WI38 (cell line): Measurements from ENCODE around the gene FLAD1.

Experiments
- H3K4me3 ChIP-seq: 2 replicates; pipeline ENCODE4 v1.5.1; 2011; ENCODE audit warnings: low read depth, mild to moderate bottlenecking, control low read depth, low read length
- CTCF ChIP-seq: IDR thresholded peaks from 2 replicates; pipeline ENCODE4 v1.5.1; 2012; ENCODE audit warnings: low read depth, mild to moderate bottlenecking, control low read depth, low read length

The FLAD1 gene

DNA sequence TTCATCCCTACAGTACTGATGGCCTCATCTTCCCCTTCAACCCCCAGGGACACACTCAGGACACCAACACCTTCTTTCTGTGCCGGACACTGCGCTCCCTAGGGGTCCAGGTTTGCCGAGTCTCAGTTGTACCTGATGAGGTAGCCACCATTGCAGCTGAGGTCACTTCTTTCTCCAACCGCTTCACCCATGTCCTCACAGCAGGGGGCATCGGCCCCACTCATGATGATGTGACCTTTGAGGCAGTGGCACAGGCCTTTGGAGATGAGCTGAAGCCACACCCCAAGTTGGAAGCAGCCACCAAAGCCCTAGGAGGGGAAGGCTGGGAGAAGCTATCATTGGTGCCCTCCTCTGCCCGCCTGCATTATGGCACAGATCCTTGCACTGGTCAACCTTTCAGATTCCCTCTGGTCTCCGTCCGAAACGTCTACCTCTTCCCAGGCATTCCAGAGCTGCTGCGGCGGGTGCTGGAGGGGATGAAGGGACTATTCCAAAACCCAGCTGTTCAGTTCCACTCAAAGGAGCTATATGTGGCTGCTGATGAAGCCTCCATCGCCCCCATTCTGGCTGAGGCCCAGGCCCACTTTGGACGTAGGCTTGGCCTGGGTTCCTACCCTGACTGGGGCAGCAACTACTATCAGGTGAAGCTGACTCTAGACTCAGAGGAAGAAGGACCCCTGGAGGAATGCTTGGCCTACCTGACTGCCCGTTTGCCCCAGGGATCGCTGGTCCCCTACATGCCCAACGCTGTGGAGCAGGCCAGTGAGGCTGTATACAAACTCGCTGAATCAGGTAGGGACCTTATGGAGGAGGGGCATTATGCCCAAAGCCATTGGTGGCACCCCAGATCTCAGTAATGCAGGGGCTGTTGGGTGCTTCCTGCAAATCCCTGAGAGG lies 5.2 kb downstream of the FLAD1 start:
- H3K4me3 ChIP-seq, result no peak overlapping the region
- no peak for TF ChIP-seq CTCF

DNA sequence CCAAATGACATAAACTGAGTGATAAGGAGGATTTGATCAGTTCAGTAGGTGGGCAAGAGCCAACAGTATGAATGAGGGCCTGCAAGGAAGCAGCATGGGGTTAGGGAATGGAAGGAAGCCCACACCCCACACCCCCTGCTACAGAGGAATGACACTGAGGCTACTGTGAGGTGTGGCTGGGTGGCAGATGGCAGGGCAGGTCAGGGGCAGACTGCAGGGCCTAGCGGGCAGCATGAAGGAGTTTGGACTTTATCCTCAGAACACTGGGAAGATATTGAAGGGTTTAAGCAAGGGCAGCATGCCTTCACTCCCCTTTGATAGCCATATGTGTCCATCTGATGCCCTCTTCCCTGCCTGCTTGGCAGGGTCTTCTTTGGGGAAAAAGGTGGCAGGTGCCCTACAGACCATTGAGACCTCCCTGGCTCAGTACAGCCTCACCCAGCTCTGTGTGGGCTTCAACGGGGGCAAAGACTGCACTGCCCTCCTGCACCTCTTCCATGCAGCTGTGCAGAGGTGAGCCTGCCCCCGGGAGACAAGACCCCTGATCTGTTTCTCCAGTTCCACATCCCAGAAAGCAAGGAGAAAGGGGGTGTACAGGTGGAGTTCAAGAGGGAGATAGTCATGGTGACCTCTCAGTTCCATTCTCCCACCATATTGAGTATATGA lies 6.2 kb downstream of the FLAD1 start:
- H3K4me3 ChIP-seq, result no peak overlapping the region
- TF ChIP-seq CTCF, result no peak

DNA sequence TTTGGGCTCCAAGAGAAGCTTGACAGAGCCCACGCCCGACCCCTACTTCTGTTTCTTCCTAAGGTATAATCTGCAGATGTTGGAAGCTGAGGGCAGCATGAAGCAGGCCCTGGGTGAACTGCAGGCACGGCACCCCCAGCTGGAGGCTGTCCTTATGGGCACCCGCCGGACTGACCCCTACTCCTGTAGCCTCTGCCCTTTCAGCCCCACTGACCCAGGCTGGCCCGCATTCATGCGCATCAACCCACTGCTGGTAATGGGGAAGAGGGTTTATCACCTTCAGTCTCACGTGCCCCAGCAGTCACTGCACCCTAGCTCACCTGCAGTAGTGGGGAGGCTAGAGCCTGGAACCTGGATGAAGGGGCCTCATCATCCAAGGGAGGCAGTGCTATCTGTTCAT lies 7.1 kb downstream of the FLAD1 start:
- TF ChIP-seq CTCF, result no peak
- no peak overlapping the region for H3K4me3 ChIP-seq

DNA sequence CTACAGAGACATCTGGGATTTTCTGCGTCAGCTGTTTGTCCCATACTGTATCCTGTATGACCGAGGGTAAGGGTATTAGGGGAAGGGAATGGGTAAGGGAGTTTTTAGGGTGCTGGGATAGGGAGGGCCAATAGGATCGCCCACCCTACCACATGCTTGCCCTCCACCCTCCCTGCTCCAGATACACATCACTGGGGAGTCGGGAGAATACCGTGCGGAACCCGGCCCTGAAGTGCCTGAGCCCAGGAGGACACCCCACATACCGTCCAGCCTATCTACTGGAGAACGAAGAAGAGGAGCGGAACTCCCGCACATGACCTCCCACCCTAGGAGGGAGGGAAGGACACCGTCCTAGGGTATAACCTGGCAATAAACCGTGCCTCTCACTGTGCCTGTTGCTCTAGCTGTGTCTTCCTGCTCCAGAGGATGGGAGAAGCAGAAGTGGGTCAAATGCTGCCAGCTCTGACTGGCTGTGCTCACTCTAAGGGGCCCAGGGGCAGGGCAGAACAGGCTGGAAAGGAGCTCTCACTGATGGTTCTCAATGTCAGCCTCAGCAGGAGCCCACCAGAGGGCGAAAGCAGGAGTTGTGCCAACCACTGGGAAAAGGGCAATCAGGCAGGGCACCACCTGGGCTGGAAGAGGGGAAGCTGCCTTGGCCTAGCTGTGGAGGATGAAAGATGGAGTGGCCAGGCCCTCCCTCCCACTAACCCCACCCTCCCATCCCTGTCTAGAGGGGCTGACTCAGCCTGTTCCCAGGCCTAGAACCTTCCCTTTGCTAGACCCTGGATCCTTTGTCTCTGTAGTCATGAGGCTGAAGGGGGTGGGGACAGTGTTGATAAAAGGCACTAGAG lies 9.8 kb downstream of the FLAD1 start:
- H3K4me3 ChIP-seq, result no peak overlapping the region
- TF ChIP-seq CTCF, result no peak

GRCh38 chr1:154993572-154994268 lies 10.6 kb downstream of the FLAD1 start, which contains the start of gene LENEP:
Gene LENEP, plus strand, starts transcription at chr1:154993586. Its CDS starts 22 bp downstream, at chr1:154993608.
- TF ChIP-seq CTCF, result no peak
- H3K4me3 ChIP-seq, result no peak within 1 kb of the TSS

- no peak overlapping the region for H3K4me3 ChIP-seq
- TF ChIP-seq CTCF, result no peak
Measured at GRCh38 chr1:154994269-154994587, 11.1 kb downstream of the FLAD1 start.
